Upper lobe of right lung (tissue), 1 donor: Measurements from ENCODE around the gene RBM17. TPM values are rescaled to one million over a fixed set of nuclear protein-coding genes. Genes with fewer than 3 reads are reported as not detected.

Experiments
- ATAC-seq: fragments of 200-7000 bp; cut with Tn5 transposase; one replicate; pipeline ENCODE4 v1.9.1; 2020; ENCODE audit warnings: mild to moderate bottlenecking, moderate library complexity
- DNase-seq: peaks from one replicate; pipeline ENCODE4 v3.0.0-alpha.2; 2020
- H3K27ac ChIP-seq: fragments of 200-600 bp; one replicate; pipeline ENCODE4 v1.8.0; 2022
- H3K27me3 ChIP-seq: fragments of 200-600 bp; one replicate; pipeline ENCODE4 v1.8.0; 2022; ENCODE audit warnings: mild to moderate bottlenecking
- H3K36me3 ChIP-seq: fragments of 200-600 bp; one replicate; pipeline ENCODE4 v1.8.0; 2022
- H3K4me1 ChIP-seq: fragments of 200-600 bp; one replicate; pipeline ENCODE4 v1.8.0; 2022
- H3K4me3 ChIP-seq: fragments of 200-600 bp; one replicate; pipeline ENCODE4 v1.8.0; 2022; ENCODE audit warnings: mild to moderate bottlenecking
- H3K9me3 ChIP-seq: fragments of 200-600 bp; one replicate; pipeline ENCODE4 v1.8.0; 2022
- CTCF ChIP-seq: fragments of 200-600 bp; IDR thresholded peaks from one replicate; pipeline ENCODE4 v1.8.0; 2022; ENCODE audit warnings: antibody characterized with exemption
- intact Hi-C: fragments of 100-400 bp; cut with DNase I; formaldehyde crosslinking; loops from one replicate; pipeline ENCODE4 v1.11.0; 2022
- total RNA-seq: library from RNA; stranded (reverse); fragmentation: NEBNext Ultra II Directional; extraction: Animal tissue kit (Norgen Biotek cat#: 25700); gene quantifications from one replicate; pipeline ENCODE4 v1.2.1, GENCODE V29; 2021
- donor health status: DM: no; HTN: yes; CAD: no; lungs with severe emphysema.

The RBM17 gene
- total RNA-seq, 1 donor from 2014 or later: 92.5 TPM

- DNase-seq (no peak), ATAC-seq (no peak)
- no peak for TF ChIP-seq CTCF
- H3K27ac ChIP-seq: peak overlapping the region; percentile 7
- no peaks in the 10 kb centered on the region for H3K27me3 ChIP-seq
- intact Hi-C loops: no loop called here
- H3K9me3 ChIP-seq: no peaks in the 10 kb centered on the region
- H3K36me3 ChIP-seq: no peaks in the 10 kb centered on the region
- H3K4me1 ChIP-seq: peaks cover 37% of the 10 kb centered on the region
- H3K4me3 ChIP-seq: no peak overlapping the region
Observed at GRCh38 chr10:6054884-6055283, 34.0 kb upstream of the RBM17 start.

DNA sequence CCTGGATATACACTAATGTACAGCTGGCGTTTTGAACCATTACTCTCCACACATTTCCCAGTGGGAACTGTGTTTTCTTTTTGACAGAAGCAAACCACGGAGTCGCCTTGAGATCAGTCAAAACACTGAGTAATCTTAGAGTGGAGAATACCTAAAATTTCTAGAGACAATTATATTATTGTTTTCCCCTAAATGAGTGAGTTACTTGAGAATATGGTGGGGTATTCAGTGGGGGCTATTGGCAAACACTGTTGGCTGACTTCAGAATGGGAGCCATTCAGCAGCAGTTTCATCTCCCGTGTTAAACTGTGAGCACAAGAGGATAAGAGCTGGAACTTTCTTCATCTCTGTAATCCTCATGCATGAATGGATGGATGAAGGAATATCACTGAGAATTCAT, 32.9 kb upstream of the RBM17 start:
- Histone ChIP-seq H3K27ac (no peak overlapping the region), H3K9me3 (no peaks in the 10 kb centered on the region), H3K4me3 (no peak overlapping the region), H3K27me3 (no peaks in the 10 kb centered on the region), H3K36me3 (no peaks in the 10 kb centered on the region), H3K4me1 (peaks cover 33% of the 10 kb centered on the region)
- TF ChIP-seq CTCF: no peak
- intact Hi-C loops: no loop called here
- no peak for DNase-seq
- ATAC-seq: no peak

- H3K9me3 ChIP-seq: no peaks in the 10 kb centered on the region
- H3K4me1 ChIP-seq: peaks cover 28% of the 10 kb centered on the region
- no peak for TF ChIP-seq CTCF
- H3K36me3 ChIP-seq: no peaks in the 10 kb centered on the region
- DNase-seq (no peak), ATAC-seq (no peak)
- H3K4me3 ChIP-seq: no peak overlapping the region
- no peaks in the 10 kb centered on the region for H3K27me3 ChIP-seq
- H3K27ac ChIP-seq: no peak overlapping the region
- intact Hi-C loops: no loop called here
Observed at GRCh38 chr10:6056411-6057135, 32.3 kb upstream of the RBM17 start.

DNA sequence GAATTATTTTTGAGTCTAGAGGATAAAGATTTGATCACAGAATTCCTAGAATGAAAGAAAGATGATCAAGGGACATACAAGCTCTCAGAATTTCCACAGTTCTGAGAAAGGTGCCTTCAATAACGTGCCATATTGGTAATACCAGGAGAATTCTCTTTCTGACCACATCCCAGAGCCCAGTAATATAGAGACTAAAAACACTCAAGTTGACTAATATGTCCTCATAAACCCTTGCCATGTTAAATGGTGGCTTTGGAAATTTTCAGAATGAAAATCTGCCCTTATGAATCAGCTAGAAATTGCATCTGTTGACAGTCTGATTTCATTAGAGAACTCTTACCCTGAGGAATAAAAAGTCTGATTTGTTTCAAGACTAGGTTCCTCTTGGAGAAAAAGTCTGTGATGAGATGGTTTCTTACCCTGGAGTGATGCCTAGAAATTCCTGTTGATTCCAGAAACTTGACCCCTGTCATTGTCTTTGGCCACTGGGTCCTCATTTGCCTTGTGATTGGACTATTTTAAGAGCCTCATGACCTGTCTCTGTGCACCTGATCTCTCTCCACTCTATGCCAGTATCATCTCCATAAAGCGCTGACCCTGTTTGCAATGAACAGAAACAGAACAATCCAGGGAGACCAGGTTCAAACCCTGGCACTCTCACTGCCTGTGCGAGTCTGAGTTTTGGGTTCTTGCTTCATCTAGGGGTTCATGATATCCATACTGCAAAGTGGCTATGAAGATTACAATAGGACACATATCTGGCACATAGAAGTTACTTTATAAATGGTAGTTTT, 30.0 kb upstream of the RBM17 start:
- H3K4me1 ChIP-seq: peaks cover 6% of the 10 kb centered on the region
- H3K36me3 ChIP-seq: no peaks in the 10 kb centered on the region
- H3K9me3 ChIP-seq: no peaks in the 10 kb centered on the region
- DNase-seq (no peak), ATAC-seq (no peak)
- H3K27me3 ChIP-seq: no peaks in the 10 kb centered on the region
- H3K4me3 ChIP-seq: no peak overlapping the region
- H3K27ac ChIP-seq: no peak overlapping the region
- TF ChIP-seq CTCF: no peak
- intact Hi-C loops: no loop called here

DNA sequence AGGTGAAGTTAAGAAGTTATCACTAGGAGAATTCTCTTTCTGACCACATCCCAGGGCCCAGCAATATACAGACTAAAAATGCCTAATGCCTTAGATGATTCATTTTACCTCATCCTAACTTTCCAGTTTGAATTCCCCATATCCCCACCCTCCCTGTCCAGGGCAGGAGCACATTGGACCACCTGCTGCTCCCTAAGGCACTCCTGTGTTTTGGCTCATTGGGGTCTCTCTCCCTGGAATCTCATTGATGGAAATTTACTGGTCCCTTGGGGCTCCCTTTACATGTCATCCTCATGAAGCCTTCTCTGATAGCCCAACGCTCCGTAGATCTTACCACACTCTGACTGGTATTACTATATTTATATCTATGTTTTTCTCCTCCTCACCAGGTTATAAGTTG, 29.3 kb upstream of the RBM17 start:
- TF ChIP-seq CTCF: no peak
- H3K36me3 ChIP-seq: no peaks in the 10 kb centered on the region
- H3K4me1 ChIP-seq: peaks cover under 1% of the 10 kb centered on the region
- no peak for ATAC-seq
- no peak overlapping the region for H3K4me3 ChIP-seq
- H3K27ac ChIP-seq: no peak overlapping the region
- DNase-seq: no peak
- no peaks in the 10 kb centered on the region for H3K9me3 ChIP-seq
- H3K27me3 ChIP-seq: no peaks in the 10 kb centered on the region
- intact Hi-C loops: no loop called here
